Gastrocnemius medialis (tissue), 4 donors: ENCODE results near the gene EVC2. TPM values are rescaled to one million over a fixed set of nuclear protein-coding genes. Genes with fewer than 3 reads are reported as not detected.

Experiments used
- ATAC-seq, 2 donors: fragments of 150-250 bp; one replicate each; pipeline ENCODE4 v1.9.1; 2016
- DNase-seq, 2 donors: peaks; one replicate each; pipeline ENCODE4 v3.0.0-alpha.2; 2019
- H3K27ac ChIP-seq, 4 donors: fragments of 200-600 bp; sonication (generic); 1 replicate in 1 of 4; 2 replicates in 3 of 4; pipeline ENCODE4 v1.5.1; 2016 to 2018; ENCODE audit warnings: mild to moderate bottlenecking in 2 of 4, moderate library complexity in 1 of 4
- H3K27me3 ChIP-seq, 3 donors: fragments of 200-600 bp; sonication (generic) in 2 of 3; 1 replicate in 1 of 3; 2 replicates in 2 of 3; pipeline versions ENCODE4 v1.5.1 to v1.6.0; 2016 to 2019; ENCODE audit warnings: mild to moderate bottlenecking in 1 of 3, moderate library complexity in 1 of 3
- H3K36me3 ChIP-seq, 2 donors: fragments of 200-600 bp; sonication (generic) in 1 of 2; one replicate each; pipeline ENCODE4 v1.5.1; 2017 to 2018
- H3K4me1 ChIP-seq, 2 donors: fragments of 200-600 bp; sonication (generic) in 1 of 2; one replicate each; pipeline ENCODE4 v1.5.1; 2016 to 2017; ENCODE audit warnings: mild to moderate bottlenecking in 2 of 2
- H3K4me3 ChIP-seq, 4 donors: fragments of 200-600 bp; sonication (generic) in 3 of 4; 1 replicate in 1 of 4; 2 replicates in 3 of 4; pipeline ENCODE4 v1.5.1; 2016 to 2019; ENCODE audit warnings: mild to moderate bottlenecking in 2 of 4
- H3K9me3 ChIP-seq, 3 donors: fragments of 200-600 bp; sonication (generic) in 2 of 3; 1 replicate in 1 of 3; 2 replicates in 2 of 3; pipeline ENCODE4 v1.5.1; 2016 to 2019
- POLR2A ChIP-seq, 2 donors: fragments of 450-650 bp; IDR thresholded peaks; one replicate each; pipeline ENCODE4 v1.6.1; 2017; ENCODE audit warnings: antibody characterized with exemption in 2 of 2, mild to moderate bottlenecking in 2 of 2, moderate library complexity in 2 of 2
- in situ Hi-C, 4 donors: fragments of 200-750 bp; cut with MboI; loops; one replicate each; pipeline versions ENCODE4 v1.15.0 to v1.8.0; 2017; ENCODE audit warnings: low sequenced_read_pairs in 4 of 4
- intact Hi-C: fragments of 100-400 bp; cut with DNase I; formaldehyde crosslinking; loops from one replicate; pipeline ENCODE4 v1.15.1; 2023; ENCODE audit warnings: low total_unique reads
- total RNA-seq, 4 donors: library from RNA; depleted of rRNA; stranded (reverse); fragments of >200 nt; gene quantifications; one replicate each; pipeline versions ENCODE4 v1.1.0 to v1.2.3, GENCODE V29; 2016
- TF ChIP-seq, protein P1 (sequence below), 5 experiments: fragments of 450-650 bp in 3 of 5; fragments of 200-600 bp in 2 of 5; sonication (generic) in 2 of 5; IDR thresholded peaks in 4 of 5; conservative IDR thresholded peaks in 1 of 5; 1 replicate in 4 of 5; 2 replicates in 1 of 5; pipeline ENCODE4 v1.5.1; 2016 to 2019; ENCODE audit warnings: antibody characterized with exemption in 5 of 5, mild to moderate bottlenecking in 3 of 5, moderate library complexity in 3 of 5

Gene EVC2
- total RNA-seq, 4 donors from 2014 or later = 0.62 to 1.7 (median 1.5) TPM

DNA sequence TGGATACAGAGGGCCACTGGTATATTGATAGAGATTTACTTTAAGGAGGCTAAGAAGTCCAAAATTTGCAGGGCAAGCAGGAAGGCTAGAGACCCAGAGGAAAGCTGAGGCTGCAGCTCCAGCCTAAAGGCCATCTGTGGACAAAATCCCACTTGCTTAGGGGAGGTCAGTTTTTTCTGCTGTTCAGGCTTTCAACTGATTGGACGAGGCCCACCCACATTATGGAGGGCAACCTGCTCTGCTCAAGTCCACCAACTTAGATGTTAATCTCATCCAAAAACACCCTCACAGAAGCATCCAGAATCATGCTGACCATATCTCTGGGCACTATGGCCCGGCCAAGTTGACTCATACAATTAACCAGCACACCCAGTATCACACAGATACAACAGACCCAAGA, 176.3 kb downstream of the EVC2 start:
- no peak overlapping the region for H3K27ac ChIP-seq
- no peaks in the 10 kb centered on the region for H3K36me3 ChIP-seq
- no peaks in the 10 kb centered on the region for H3K27me3 ChIP-seq
- no peaks in the 10 kb centered on the region for H3K9me3 ChIP-seq
- H3K4me3 ChIP-seq = no peak overlapping the region
- in situ Hi-C loops (no loop called here), intact Hi-C loops (no loop called here)
- H3K4me1 ChIP-seq = no peaks in the 10 kb centered on the region
- TF ChIP-seq, protein P1, sequence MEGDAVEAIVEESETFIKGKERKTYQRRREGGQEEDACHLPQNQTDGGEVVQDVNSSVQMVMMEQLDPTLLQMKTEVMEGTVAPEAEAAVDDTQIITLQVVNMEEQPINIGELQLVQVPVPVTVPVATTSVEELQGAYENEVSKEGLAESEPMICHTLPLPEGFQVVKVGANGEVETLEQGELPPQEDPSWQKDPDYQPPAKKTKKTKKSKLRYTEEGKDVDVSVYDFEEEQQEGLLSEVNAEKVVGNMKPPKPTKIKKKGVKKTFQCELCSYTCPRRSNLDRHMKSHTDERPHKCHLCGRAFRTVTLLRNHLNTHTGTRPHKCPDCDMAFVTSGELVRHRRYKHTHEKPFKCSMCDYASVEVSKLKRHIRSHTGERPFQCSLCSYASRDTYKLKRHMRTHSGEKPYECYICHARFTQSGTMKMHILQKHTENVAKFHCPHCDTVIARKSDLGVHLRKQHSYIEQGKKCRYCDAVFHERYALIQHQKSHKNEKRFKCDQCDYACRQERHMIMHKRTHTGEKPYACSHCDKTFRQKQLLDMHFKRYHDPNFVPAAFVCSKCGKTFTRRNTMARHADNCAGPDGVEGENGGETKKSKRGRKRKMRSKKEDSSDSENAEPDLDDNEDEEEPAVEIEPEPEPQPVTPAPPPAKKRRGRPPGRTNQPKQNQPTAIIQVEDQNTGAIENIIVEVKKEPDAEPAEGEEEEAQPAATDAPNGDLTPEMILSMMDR (IDR thresholded peaks at IDR 0.05 in 4 of 5, conservative IDR thresholded peaks at IDR 0.05 in 1 of 5) = no peak
- no peak for TF ChIP-seq POLR2A (IDR thresholded peaks at IDR 0.05)
- ATAC-seq (no peak), DNase-seq (no peak)

DNA sequence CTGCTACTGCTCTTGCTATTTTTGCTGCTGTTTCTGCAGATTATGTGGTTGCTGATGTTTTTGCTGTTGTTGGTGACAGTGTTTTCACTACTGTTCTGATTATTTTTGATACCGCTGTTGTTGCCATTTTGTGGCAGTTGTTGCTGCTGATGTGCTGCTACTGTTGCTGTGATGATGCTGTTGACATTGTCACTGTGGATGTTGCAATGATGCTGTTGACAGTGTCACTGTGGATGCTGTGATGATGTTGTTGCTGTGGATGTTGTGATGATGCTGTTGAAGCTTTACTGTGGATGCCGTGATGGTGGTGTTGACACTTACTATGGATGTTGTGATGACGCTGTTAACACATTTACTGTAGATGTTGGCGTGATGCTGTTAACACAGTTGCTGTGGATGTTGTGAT, 180.3 kb downstream of the EVC2 start:
- in situ Hi-C loops (no loop called here), intact Hi-C loops (no loop called here)
- H3K27me3 ChIP-seq = no peaks in the 10 kb centered on the region
- no peak overlapping the region for H3K4me3 ChIP-seq
- H3K27ac ChIP-seq = no peak overlapping the region
- TF ChIP-seq, protein P1 (IDR thresholded peaks at IDR 0.05 in 4 of 5, conservative IDR thresholded peaks at IDR 0.05 in 1 of 5) = no peak
- no peak for TF ChIP-seq POLR2A (IDR thresholded peaks at IDR 0.05)
- no peaks in the 10 kb centered on the region for H3K9me3 ChIP-seq
- H3K36me3 ChIP-seq = no peaks in the 10 kb centered on the region
- no peaks in the 10 kb centered on the region for H3K4me1 ChIP-seq
- ATAC-seq (no peak), DNase-seq (no peak)

DNA sequence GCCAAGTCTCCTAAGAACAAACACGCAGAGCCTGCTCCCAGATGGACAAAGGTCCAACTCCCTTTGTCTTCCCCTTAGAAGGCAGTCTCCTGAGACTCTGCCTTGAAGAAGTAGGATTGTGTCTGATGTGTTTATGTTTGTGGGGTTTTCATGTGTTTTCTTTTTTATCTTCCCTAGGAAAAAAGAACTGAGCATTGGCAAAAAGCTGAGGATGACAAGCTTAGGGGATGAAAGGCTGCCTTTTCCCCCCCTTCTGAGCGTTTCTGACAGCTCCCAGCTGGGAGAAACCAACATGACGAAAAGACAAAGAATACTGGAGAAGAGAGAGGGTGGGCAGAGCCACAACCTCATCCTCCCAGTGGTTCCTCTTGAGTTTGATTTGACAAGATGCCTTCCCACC, 181.1 kb downstream of the EVC2 start:
- Histone ChIP-seq H3K27me3 (no peaks in the 10 kb centered on the region), H3K4me3 (no peak overlapping the region), H3K4me1 (no peaks in the 10 kb centered on the region), H3K36me3 (no peaks in the 10 kb centered on the region), H3K27ac (no peak overlapping the region), H3K9me3 (no peaks in the 10 kb centered on the region)
- in situ Hi-C loops = no loop called here
- intact Hi-C loops = no loop called here
- ATAC-seq (no peak), DNase-seq (no peak)
- TF ChIP-seq, protein P1 (IDR thresholded peaks at IDR 0.05 in 4 of 5, conservative IDR thresholded peaks at IDR 0.05 in 1 of 5) = no peak
- no peak for TF ChIP-seq POLR2A (IDR thresholded peaks at IDR 0.05)

DNA sequence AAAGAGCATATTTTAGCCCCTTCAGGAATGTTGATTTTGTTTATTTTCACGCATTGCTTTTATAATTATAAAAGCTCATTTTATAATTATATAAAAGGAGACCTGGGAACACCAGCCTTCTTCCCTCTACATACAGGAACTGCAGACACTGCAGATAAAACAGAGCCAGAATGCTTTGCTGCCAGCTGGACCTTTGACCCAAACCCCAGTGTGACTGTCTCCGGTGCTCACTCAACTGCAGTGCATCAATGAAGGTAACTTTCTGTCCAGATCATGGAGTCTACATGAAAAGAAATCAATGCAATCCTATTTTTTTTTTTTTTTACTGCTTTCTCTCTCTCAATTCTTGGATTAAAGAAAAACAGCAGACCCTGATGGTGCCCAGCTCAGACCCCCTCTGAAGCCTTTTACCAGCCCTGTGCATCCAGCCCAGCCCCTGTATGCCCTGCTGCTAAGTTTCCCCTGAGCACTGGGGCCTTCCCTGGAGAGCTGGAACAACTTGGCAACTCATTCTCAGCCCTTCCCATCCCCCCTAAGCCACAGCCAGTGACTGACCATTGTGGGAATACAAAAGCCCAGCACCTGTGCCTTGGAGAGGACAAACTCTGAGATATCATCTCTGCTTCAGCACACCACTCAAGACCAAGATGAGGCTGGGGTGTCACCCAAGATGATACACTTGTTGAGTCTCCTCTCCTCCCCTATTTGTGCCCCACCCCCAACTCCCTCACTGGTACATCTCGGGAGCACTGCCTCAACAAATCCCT, 182.1 kb downstream of the EVC2 start:
- Histone ChIP-seq H3K4me1 (no peaks in the 10 kb centered on the region), H3K36me3 (no peaks in the 10 kb centered on the region), H3K9me3 (no peaks in the 10 kb centered on the region), H3K27ac (no peak overlapping the region), H3K4me3 (no peak overlapping the region), H3K27me3 (no peaks in the 10 kb centered on the region)
- no peak for DNase-seq
- in situ Hi-C loops (no loop called here), intact Hi-C loops (no loop called here)
- TF ChIP-seq, protein P1 (IDR thresholded peaks at IDR 0.05 in 4 of 5, conservative IDR thresholded peaks at IDR 0.05 in 1 of 5) = no peak
- TF ChIP-seq POLR2A (IDR thresholded peaks at IDR 0.05) = no peak
- ATAC-seq = no peak
